CD4-positive, alpha-beta T cell treated with Interleukin-10 for 1 hour (primary cell): Measurements from ENCODE around the gene METTL16.
A peak's percentile ranks its signal among the peaks of the same experiment; 100 is the strongest.

ENCODE experiments used
- DNase-seq: peaks from one replicate; pipeline ENCODE4 v3.0.0-alpha.2; 2020

Gene METTL16

DNA sequence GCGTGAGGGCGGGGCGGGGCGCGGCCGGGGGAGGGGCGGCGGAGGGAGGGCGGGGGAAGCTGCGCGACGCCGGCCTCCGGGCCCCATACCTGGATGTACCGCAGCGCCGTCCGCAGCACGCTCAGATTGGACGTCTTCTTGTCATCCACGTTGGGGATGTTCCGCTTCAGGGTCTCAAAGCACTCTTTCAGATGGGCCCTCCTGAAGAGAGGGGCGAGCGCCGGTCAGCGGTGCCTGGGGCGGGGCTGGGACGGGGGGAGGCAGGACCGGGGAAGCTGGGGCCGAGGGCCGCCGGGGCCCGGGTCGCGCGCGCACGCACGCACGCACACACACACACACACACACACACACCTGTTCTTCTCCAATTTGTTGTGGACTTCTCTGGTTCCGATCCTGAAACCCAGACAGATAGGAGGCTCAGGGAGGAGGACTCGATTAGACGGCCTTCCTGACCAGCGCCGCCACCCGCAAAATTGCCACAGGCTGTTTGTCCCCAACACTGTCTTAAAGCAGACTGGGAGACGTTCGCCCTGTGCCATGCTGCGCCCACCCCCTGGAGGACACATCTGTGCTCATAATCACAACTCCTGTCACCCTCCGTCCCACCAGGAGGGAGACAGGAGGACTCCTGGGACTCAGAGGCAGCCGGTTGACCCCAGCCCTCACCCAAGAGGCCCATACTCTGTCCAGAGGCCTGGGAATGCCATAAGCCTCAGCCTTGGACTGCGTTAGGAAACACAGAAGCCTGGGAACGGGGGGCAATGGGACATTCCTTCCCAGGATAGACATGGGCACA lies 117.5 kb downstream of the METTL16 start:
- DNase-seq: no peak

DNA sequence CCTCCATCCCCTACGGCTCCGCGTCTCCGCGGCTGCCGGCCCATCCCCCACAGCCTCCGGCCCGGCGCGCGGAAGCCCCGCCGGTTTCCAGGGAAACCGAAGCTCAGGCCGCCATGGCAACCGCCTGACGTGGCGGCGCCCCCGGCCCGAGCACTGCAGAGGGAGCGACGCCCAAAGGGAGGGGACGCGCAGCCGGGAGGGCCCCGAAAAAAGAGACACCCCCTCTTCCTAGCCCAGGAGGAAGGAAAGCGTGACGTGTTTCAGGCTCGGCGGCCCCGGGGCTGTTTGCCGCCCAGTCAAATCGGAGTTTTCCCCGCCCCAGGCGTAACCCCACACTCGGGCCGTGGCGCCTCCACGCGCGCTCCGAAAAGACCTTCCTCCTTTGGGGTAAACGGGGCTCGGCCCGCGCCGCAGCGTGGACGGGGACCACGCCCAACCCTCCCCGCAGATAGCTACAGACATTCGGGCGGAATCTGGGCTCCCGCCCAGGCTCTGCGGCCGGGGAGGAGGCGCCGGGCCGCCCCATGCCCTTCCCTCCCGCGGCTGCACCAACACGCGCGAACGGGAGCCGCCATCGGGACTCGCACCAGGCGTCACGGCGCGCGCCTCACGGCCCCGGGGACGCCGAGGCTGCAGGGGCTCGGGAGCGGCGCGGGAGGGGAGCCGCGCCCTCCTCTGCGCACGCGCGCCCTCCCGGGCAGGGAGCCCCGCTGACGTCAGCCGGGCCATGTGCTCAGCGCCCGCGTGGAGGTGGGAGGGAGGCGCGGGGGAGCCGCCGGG lies 118.3 kb downstream of the METTL16 start:
- peak; percentile 92 for DNase-seq

DNA sequence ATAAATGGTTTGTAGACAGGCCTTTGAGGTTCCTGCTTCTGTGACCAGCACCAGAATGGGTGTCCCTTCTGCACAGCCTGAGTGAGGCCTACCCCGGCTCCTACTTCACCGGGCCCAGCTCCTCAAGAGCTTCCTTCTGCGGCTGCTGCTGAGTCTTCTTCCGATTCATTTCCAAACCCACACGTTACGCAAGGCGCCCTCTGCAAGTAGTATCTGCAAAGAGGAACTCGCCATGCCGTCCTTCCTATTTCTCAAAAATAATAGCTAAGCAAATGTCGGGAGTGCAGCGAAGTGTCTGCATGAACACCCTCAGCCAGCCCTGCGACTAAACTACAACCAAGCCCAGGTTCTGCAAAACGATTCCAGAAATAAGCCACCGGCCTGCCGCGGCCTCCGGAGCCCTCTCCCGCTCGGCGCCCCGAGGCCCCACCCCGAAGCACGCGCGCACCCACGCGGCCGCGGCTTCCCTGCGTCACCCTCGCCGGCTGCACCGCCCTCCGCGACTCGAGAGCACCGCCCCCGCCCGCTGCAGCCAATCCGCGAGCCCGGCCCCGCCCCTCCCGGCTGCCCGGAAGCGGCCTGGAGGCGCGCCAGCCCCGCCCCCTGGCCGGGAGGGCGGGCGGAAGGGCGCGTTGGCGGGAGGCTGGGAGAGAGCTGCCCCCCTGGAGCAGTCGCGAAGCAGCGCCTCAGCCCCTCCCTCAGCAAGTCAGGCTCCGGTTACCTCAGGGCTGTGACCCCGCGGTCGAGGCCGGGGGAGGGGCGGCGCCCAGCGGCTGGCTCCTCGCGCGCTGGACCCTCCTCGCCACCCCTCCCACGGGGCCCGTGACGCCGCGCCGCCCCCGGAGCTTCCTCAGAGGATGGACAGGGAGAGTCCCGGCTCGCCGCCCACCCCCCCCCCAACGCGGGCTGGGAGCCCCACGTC lies 119.2 kb downstream of the METTL16 start:
- DNase-seq: peak; percentile 97

DNA sequence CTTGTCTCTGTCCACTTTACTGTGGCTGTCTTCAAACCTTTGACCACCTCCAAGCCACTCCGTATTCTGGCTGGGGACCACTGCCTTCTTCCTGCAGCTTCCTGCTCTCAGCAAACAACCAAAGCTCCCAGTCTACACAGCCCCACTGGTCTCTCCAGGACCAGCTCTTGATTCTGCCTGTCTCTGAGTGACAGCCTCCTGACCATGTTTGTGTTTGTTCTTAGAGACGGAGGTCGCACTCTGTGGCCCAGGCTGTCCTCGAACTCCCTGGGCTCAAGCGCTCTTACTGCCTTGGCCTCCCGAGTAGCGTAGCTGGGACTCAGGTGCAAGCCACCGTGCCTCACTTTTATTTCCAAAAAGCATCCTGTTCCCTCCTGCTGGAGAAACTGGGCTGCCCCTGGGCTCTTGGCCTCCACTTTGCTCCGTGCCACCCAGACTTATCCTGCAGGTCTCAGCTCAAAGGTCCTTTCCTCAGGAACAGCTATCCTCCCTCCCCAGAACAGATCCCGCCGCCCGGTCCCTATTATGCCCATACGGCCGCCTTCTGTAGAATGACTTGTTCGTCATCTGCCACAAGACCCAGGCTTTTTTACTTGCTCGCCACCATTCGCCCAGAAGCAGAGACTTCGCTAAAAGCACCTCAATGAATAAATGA lies 120.0 kb downstream of the METTL16 start:
- DNase-seq: no peak

DNA sequence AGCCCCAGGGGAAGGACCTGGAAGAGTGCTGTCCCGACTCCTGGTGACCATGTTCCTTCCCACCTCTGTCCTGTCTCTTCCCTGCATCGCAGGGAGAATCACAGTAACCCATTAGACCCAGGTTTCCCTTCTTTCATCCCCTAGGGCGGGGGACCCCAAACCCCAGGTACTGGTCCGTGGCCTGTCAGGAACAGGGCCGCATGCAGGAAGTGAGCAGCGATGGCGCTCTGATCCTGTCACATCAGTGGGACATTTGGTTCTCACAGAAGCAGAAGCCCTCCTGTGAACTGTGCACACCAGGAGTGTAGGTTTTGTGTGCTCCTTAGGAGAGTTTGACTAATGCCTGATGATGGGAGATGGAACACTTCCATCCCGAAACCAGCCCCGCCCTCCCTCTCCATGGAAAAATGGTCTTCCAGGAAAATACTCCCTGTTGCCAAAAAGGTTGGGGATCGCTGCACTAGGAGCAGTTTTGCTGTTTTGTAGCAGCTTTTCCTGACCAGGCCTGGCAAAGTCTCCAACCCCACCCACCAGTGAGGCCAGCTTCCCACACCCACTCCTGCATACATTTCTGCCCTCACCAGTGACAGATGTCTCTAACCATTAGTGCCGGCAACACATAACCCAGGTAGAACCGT lies 121.4 kb downstream of the METTL16 start:
- no peak for DNase-seq

DNA sequence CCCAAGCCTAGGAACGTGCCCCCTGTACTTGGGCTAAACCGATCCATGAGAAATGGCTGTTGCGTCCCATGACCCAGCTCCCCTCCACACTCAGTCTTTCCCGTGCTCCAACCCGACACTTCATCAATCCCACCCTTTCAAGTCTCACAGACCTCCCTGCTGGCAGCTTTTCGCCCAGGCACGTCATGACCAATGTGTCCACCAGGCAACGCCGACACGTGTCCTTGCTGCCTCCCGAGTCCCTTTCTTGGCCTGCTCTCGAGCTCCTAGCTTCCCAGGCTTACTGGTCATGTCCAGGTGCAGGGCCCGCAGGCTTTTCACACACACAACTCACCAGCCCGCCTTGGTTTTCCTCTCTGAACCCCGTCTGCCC lies 123.0 kb downstream of the METTL16 start:
- DNase-seq: no peak

DNA sequence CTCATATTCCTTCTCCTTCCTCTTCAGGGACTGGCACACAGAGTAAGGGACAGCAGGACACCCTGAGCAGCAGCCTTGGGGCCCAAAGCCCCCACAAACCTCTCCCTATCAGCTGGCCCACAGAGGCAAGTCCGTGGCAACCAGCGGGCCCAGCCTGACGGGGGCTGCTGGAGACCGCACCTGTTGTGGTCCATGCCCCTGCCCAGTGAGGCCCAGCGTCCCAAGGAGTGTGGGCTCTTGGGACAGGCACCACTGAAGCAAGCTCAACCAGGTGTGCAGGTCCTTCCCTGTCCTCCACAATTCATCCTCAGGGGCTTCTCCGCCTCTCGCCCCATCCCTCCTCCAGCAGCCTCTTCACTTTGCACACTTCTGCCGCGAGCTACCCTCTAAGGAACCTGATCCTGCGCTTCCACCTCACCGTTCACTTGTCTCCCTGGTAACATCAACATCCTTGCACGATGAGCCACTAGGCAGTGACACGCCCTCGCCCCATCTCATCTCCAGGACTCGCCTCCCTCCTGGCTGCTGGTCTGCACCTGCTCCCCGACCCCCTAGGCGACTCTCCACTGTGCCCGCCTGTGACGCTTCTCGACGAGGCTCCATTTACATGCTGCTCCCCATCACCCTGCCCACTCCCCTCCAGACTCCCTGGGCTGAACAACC lies 123.5 kb downstream of the METTL16 start:
- no peak for DNase-seq

DNA sequence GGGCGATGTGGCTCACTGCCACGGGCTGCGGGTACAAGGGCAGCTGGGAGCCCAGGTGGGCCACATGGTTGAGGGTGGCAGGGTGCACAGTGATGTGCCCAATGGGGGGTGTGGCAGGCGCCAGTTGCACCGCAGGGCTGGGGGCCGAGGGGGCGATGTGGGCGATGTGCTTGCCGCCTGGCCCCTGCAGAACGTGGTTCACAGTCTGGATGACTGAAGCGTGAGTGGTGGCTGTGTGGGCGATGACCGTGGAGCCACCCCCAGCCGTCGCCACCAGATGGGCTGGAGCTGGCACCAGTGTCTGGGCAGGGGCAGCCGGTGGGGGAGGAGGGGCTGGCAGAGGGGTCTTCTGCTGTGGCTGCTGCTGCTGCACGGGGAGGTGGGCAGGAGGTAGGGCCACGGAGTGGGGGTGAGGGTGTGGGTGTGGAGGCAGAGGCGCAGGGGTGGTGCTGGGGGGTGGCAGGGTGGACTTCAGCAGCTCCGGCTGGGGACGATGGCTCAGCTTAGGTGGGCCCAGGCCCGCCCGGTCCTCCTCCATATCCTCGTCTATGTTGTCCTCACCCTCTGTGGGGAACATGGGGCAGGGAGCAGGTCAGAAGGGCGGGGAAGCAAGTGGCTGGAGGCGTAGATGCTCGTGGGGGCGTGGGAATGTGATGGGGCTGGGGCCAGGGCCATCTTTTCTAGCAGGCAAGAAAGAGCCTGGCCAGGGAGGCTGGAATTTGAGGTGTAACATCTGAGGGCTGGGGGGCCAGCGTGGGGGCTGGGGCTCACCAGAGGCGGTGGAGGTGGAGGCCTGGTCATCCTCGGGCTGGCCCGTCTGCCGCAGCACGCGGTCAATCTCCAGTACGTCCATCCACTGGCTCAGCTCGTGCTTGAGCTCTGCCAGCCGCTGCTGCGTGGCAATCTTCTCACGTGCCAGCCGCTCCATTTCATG lies 124.3 kb downstream of the METTL16 start:
- DNase-seq: no peak

DNA sequence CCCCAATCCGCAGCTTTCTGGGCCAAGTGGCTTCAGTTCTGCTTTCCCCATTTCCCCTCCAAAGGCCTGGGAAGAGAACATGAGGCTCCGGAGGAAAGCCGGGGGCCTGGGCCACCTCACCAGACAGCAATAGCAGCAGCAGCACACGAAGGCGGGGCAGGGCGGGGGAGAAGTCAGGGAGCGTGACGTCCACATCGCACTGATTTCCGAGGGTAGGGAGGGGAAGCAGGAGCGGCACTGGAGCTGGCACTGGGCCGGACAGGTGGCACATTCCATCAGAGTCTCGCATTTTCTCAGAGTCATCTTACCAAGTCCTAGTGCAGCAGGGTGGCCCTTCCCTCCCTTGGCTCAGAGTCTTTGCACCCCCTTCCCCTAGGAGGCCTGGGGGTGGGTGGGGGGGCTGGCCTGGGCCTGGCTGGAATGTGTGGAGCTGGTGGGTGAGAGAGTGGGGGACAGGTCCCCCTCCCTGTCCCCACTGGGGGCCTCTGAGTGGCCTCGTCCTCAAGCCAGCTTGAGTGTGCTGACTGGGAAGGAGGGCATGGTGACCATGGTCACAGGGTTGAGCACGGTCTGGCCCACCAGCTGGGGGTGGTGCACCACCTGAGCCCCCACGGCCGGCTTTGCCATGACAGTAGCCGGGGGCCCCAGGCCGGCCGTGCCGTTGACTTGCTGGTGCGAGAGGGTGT lies 125.1 kb downstream of the METTL16 start:
- DNase-seq: no peak

DNA sequence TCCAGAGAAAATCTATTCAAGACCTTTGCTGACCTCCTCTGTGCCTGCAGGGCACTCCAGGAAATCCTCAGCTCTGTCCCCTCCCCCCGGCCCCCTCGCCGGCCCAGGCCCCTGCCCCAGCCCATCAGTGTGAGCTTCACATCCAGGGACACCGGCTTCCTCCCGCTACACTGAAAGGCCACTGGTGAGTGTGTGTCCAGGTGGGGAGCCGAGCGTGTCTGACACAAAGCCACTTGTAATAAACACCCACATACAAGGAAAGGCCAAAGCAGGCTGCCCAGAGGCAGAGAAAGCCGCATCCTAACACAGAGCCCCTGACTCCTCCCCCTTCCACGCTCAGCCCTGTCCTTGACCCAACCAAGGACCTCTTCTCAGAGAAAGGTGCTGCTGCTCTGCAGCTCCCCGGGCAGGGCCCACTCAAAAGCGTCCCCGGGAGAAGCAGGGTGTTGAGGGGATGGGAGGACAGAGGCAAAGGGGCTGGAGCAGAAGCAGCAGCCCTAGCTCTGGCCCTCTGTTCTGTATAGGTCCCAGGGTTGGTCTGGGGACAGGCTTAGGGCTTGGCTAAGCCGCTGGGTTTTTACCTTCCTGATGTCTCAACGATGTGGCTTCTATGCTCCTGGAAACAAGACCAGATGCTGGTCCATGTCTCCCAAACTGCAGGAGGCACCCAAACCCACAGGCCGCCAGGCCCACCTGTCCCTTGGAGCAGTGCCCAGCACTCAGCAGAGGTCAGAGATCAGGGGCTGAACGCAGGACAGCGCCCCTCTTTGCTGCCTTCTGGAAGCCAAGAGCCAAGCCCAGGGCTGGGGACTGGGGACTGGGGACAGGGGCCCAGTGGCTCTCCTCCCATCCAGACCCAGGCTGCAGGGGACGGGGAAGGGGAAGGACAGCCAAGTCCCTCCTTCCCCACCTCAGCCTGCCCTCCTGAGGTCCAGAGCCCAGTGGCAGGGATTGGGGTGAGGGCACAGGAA lies 126.2 kb downstream of the METTL16 start:
- DNase-seq: no peak

DNA sequence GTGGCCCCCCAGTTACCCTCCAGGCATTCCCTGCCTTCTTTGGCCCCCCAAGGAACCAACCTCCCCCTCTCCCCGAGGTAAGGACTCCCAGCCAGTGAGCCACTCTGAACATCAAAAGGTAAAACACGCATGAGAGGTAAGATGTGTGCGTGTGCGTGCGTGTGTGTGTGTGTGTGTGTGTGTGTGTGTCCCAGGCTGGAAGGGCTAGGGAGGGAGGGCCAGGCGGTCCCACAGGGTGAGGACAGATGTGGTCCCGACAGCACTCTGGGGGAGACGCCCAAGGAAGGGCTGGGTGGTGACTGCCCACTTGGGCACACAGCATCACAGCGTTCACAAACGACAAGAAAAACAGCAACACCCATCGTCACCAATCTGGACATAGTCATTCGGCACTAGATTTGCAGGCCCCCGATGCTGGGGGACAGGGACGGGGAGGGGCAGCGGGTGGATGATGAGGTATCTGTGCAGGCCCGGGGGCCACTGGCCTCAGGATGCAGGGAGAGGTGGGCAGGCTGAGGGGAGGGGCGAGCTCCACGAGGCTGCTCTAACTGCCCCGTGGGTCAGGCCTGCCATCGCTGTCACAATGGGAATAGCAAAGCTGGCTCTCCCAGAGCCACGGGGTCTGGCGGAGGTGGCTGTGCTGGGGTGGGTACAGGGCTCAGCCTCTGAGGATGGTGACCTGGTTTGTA lies 127.1 kb downstream of the METTL16 start:
- DNase-seq: no peak

DNA sequence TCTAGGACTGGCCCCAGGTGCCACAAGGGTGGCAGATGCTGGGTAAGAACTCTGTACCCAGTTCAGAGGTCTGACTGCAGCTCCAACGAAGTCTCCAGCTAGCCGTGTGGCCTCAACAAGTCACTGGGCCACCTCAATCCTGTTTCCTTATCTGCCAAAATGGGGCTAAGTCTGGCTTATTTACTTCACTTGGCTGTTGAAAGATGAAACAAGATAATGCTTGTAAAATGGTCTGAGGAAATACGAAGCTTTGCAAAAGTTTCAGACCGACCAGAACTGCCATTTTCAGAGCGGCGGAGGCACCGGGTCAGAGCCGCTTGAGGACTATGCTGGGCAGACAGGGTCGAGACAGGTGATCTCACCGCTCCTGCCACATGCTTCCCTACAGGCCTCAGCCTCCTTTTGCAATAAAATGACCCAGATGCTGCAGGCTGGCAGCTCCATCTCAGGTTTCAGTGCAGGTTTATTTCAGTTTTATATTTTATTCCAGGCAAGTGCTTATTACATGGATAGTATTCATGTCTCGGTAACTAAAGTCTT lies 128.0 kb downstream of the METTL16 start:
- no peak for DNase-seq

DNA sequence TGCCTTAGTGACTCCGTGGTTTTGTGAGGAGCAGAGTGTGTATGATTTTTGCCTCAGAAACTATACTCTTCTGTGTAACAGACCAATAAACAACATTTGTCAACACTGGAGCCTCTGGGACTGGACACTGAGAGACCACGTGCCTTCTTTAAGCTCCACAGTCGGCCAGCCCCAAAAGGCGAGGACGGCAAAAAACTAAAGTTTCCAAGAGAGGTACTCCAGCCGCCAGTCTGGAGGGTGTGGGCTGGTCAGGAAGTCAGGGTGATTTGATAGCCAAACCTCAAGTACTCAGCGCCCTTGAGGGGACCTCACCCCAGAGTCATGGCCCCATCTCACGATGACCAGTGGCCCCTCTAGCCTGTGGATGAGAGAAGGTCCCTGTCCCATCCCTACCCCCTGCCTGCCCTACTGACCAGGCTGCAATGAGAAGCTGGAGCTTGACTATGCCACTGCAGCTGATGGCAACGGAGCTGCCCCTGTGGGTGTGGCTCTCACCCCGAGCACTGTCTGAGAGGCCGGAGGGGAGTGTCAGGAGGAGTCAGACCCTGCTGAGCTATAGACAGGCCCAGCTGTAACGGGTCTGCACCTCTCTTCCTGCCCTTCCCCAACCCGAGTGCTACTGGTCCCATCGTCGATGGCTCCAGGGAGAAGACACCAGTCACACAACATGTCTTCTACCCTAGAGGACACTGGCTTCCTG lies 130.6 kb downstream of the METTL16 start:
- DNase-seq: no peak

DNA sequence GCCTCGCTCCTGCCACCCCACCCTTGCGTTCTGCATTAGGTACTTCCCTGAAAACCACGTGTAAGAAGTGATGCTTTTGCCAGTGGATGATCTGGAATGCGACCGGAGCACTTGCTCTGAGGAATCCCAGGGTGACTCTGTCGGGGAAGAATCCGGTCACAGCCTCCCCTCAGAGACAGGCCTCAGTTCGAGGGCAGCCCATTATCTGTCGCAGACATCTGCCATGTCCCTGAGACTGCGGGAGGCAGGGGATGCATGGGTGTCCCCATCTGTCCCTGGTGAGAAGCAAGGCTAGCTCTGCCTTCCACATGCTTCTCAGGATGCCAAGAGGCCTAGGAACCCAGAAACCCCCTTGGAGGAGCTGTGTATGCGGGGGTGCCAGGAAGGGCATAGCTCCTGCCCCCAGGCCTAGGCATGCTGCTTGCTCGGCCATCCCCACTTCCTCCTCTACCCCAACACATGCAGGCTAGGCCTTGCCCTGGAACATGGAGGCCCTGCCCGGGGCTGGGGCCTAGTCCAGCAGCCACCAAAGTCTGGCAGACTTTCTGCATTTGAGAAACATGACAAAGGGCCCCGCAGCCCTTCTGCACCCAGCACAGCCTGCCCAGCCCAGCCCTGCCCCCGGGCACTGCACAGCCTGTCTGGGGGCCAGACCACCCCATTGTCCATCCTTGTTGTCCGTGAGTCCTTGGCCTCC lies 131.3 kb downstream of the METTL16 start:
- DNase-seq: no peak

DNA sequence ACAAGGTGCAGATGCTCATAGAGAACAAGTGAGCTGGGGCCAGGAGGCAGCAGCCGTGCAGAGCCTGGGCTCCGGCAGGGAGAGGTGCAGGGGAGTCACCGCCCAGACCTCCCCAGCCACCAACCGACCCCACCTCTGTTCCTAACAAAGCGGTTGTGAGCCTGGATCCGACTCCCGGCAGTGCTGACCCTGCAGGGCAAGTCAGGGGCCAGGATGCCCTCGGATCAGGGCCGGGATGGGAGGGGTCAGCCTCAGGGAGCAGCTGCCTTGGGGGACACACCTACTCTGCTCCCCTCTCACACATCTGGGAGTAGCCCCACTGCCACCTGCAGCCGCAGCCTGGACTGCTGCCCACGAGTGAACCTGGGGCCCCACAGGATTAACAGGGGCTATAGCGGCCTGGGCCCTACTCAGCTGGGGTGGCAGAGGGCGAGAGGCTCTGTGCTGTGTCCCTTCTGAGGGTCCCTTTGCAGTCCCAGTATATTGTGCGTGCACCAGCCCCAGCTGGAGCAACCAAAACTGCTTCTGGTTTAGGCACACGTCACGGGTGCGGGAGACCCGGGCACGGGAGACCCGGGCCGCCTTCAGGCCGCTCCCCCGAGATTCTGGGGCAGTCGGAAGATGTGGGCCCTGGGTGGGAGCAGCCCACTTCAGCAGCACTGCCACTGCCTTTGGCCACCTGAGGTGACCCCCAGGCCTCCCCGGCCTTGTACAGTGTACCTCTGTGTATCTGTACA lies 132.0 kb downstream of the METTL16 start:
- DNase-seq: no peak

DNA sequence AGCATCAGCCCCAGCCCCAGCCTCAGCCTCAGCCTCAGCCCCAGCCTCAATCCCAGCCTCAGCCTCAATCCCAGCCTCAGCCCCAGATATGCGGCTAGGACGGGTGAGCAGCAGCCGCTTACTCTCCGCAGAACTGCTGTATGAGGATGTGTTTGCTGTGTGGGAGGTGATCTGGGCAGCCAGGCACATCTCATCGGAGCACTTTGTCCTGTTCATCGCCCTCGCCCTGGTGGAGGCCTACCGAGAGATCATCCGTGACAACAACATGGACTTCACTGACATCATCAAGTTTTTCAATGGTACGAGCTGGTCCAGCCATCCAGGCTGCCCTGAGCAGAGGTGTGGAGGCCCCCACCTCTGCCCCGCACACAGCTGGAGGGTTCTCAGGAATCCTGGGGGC lies 132.8 kb downstream of the METTL16 start:
- no peak for DNase-seq
